Peyer's patch (tissue), 4 donors: ENCODE measurements around the gene SHC3. TPM values are rescaled to one million over a fixed set of nuclear protein-coding genes. Genes with fewer than 3 reads are reported as not detected.

Experiments used
- DNase-seq, 3 donors: peaks; one replicate each; pipeline ENCODE4 v3.0.0-alpha.2; 2017 to 2019
- H3K27ac ChIP-seq, 4 donors: fragments of 200-600 bp; sonication (generic); one replicate each; pipeline ENCODE4 v1.5.1; 2016 to 2019
- H3K27me3 ChIP-seq, 2 donors: fragments of 200-600 bp; sonication (generic); one replicate each; pipeline ENCODE4 v1.5.1; 2019
- H3K36me3 ChIP-seq, 3 donors: fragments of 200-600 bp; sonication (generic); one replicate each; pipeline ENCODE4 v1.5.1; 2016 to 2019
- H3K4me1 ChIP-seq, 4 donors: fragments of 200-600 bp; sonication (generic); one replicate each; pipeline ENCODE4 v1.5.1; 2016 to 2019
- H3K4me3 ChIP-seq, 4 donors: fragments of 200-600 bp; sonication (generic); 1 replicate in 3 of 4; 2 replicates in 1 of 4; pipeline ENCODE4 v1.5.1; 2016 to 2019; ENCODE audit warnings: mild to moderate bottlenecking in 1 of 4
- H3K9me3 ChIP-seq, 4 donors: fragments of 200-600 bp; sonication (generic); one replicate each; pipeline ENCODE4 v1.5.1; 2016 to 2019; ENCODE audit warnings: mild to moderate bottlenecking in 1 of 4
- POLR2A ChIP-seq, 2 donors: fragments of 450-650 bp; IDR thresholded peaks; one replicate each; pipeline ENCODE4 v1.5.1; 2017; ENCODE audit warnings: antibody characterized with exemption in 2 of 2, mild to moderate bottlenecking in 2 of 2, moderate library complexity in 2 of 2
- total RNA-seq, 4 donors: library from RNA; depleted of rRNA; stranded (reverse); fragments of >200 nt; gene quantifications; one replicate each; pipeline ENCODE4 v1.1.0, GENCODE V29; 2016
- TF ChIP-seq, protein P1 (sequence below), 6 experiments: fragments of 450-650 bp in 4 of 6; fragments of 200-600 bp in 2 of 6; sonication (generic) in 1 of 6; IDR thresholded peaks; one replicate each; pipeline ENCODE4 v1.5.1; 2017 to 2019; ENCODE audit warnings: antibody characterized with exemption in 6 of 6, mild to moderate bottlenecking in 3 of 6, moderate library complexity in 1 of 6

SHC3 gene
- total RNA-seq, 4 donors from 2014 or later: 0.88 to 5.0 (median 2.2) TPM

DNA sequence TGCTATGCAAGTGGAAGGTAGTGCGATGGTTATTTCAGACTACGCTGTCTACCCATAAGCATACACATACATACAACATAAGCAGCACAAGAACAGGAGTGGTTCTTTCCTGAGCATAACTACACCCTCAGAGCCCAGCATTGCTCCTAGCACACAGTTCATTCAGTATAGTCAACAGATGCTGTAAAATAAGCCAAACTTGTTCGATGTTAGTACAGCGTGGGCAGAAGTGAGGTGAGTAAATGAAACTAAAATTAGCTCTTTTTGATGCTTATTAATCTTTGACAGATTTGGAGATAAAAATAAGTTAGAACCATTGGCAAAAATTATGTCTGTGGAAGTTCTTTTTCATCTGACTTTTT, 139.5 kb downstream of the SHC3 start:
- no peak for DNase-seq
- H3K27me3 ChIP-seq: no peaks in the 10 kb centered on the region
- no peaks in the 10 kb centered on the region for H3K9me3 ChIP-seq
- H3K36me3 ChIP-seq: no peaks in the 10 kb centered on the region
- H3K4me3 ChIP-seq: no peak overlapping the region
- peak overlapping the region in 1 of 4 donors; percentile 13 for H3K27ac ChIP-seq
- TF ChIP-seq, protein P1, sequence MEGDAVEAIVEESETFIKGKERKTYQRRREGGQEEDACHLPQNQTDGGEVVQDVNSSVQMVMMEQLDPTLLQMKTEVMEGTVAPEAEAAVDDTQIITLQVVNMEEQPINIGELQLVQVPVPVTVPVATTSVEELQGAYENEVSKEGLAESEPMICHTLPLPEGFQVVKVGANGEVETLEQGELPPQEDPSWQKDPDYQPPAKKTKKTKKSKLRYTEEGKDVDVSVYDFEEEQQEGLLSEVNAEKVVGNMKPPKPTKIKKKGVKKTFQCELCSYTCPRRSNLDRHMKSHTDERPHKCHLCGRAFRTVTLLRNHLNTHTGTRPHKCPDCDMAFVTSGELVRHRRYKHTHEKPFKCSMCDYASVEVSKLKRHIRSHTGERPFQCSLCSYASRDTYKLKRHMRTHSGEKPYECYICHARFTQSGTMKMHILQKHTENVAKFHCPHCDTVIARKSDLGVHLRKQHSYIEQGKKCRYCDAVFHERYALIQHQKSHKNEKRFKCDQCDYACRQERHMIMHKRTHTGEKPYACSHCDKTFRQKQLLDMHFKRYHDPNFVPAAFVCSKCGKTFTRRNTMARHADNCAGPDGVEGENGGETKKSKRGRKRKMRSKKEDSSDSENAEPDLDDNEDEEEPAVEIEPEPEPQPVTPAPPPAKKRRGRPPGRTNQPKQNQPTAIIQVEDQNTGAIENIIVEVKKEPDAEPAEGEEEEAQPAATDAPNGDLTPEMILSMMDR (IDR thresholded peaks at IDR 0.05): no peak
- no peak for TF ChIP-seq POLR2A (IDR thresholded peaks at IDR 0.05)
- H3K4me1 ChIP-seq: no peaks in the 10 kb centered on the region

- DNase-seq: no peak
- H3K4me1 ChIP-seq: no peaks in the 10 kb centered on the region
- H3K9me3 ChIP-seq: no peaks in the 10 kb centered on the region
- H3K27ac ChIP-seq: peak overlapping the region in 1 of 4 donors; percentile 13
- TF ChIP-seq, protein P1 (IDR thresholded peaks at IDR 0.05): no peak
- TF ChIP-seq POLR2A (IDR thresholded peaks at IDR 0.05): no peak
- H3K27me3 ChIP-seq: no peaks in the 10 kb centered on the region
- no peaks in the 10 kb centered on the region for H3K36me3 ChIP-seq
- H3K4me3 ChIP-seq: no peak overlapping the region
Measured at GRCh38 chr9:89038382-89039103, 140.1 kb downstream of the SHC3 start.

- no peaks in the 10 kb centered on the region for H3K9me3 ChIP-seq
- H3K27ac ChIP-seq: peak overlapping the region in 1 of 4 donors; percentile 31
- no peaks in the 10 kb centered on the region for H3K4me1 ChIP-seq
- TF ChIP-seq, protein P1 (IDR thresholded peaks at IDR 0.05): no peak
- TF ChIP-seq POLR2A (IDR thresholded peaks at IDR 0.05): no peak
- no peaks in the 10 kb centered on the region for H3K27me3 ChIP-seq
- no peak overlapping the region for H3K4me3 ChIP-seq
- no peaks in the 10 kb centered on the region for H3K36me3 ChIP-seq
- no peak for DNase-seq
Measured at GRCh38 chr9:89037891-89038290, 140.7 kb downstream of the SHC3 start.

- Histone ChIP-seq H3K4me3 (no peak overlapping the region), H3K4me1 (no peaks in the 10 kb centered on the region), H3K27ac (no peak overlapping the region), H3K36me3 (no peaks in the 10 kb centered on the region), H3K27me3 (no peaks in the 10 kb centered on the region), H3K9me3 (no peaks in the 10 kb centered on the region)
- DNase-seq: no peak
- no peak for TF ChIP-seq POLR2A (IDR thresholded peaks at IDR 0.05)
- TF ChIP-seq, protein P1 (IDR thresholded peaks at IDR 0.05): no peak
Measured at GRCh38 chr9:89037346-89037745, 141.3 kb downstream of the SHC3 start.

DNA sequence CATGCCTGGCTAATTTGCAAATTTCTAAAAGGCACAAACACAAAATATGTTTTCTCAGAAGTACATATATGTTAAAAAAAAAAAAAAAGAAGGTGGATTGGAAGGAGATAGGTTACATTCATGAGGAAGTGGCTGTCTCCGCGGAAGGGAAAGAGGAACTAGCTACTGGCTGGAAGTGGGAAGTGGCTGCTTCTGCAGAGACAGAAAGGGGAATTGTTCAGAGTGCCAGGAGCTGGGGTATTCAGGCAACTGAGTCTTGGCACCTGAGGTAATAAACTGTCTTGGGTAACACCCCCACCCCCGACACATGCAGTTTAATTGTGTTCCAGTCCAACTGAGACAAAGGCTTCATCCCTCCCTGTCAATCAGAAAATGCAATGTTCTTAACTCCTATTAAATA, 141.7 kb downstream of the SHC3 start:
- Histone ChIP-seq H3K4me3 (no peak overlapping the region), H3K27me3 (no peaks in the 10 kb centered on the region), H3K36me3 (no peaks in the 10 kb centered on the region), H3K4me1 (no peaks in the 10 kb centered on the region), H3K9me3 (no peaks in the 10 kb centered on the region), H3K27ac (no peak overlapping the region)
- no peak for DNase-seq
- TF ChIP-seq, protein P1 (IDR thresholded peaks at IDR 0.05): no peak
- no peak for TF ChIP-seq POLR2A (IDR thresholded peaks at IDR 0.05)
